Mesenchymal stem cell (in vitro differentiated cells and primary cell): Measurements from ENCODE around the gene CRADD. TPM values are rescaled to one million over a fixed set of nuclear protein-coding genes. Genes with fewer than 3 reads are reported as not detected.

Source experiments
- DNase-seq: peaks from one replicate; pipeline ENCODE4 v3.0.0-alpha.2; 2013
- H2AFZ ChIP-seq: one replicate; pipeline ENCODE4 v1.6.1; 2013; ENCODE audit warnings: low read depth, mild to moderate bottlenecking, control low read depth, inconsistent platforms, low read length, moderate library complexity
- H2AK5ac ChIP-seq: 2 replicates; pipeline ENCODE4 v1.6.1; 2013; ENCODE audit warnings: low read length, moderate library complexity, mild to moderate bottlenecking, inconsistent platforms; ENCODE audit not compliant: severe bottlenecking
- H2BK120ac ChIP-seq: one replicate; pipeline ENCODE4 v1.6.1; 2013; ENCODE audit warnings: low read depth, mild to moderate bottlenecking, inconsistent platforms, low read length, moderate library complexity
- H2BK12ac ChIP-seq, 2 experiments: one replicate each; pipeline ENCODE4 v1.6.1; 2013; ENCODE audit warnings: inconsistent platforms in 2 of 2, low read length in 2 of 2, mild to moderate bottlenecking in 2 of 2, moderate library complexity in 2 of 2, control low read depth in 1 of 2
- H2BK15ac ChIP-seq: one replicate; pipeline ENCODE4 v1.6.1; 2013; ENCODE audit warnings: mild to moderate bottlenecking, low read depth, inconsistent platforms; ENCODE audit not compliant: poor library complexity, severe bottlenecking
- H2BK5ac ChIP-seq: 2 replicates; pipeline ENCODE4 v1.6.1; 2013; ENCODE audit warnings: low read depth, mild to moderate bottlenecking, low read length, control low read depth, inconsistent platforms; ENCODE audit not compliant: poor library complexity, severe bottlenecking
- H3K14ac ChIP-seq, 2 experiments: one replicate each; pipeline ENCODE4 v1.6.1; 2013; ENCODE audit warnings: inconsistent platforms in 2 of 2, low read length in 2 of 2, control low read depth in 1 of 2, mild to moderate bottlenecking in 1 of 2, moderate library complexity in 1 of 2
- H3K18ac ChIP-seq, 2 experiments: one replicate each; pipeline ENCODE4 v1.6.1; 2013; ENCODE audit warnings: inconsistent platforms in 2 of 2, low read length in 2 of 2, control low read depth in 1 of 2, low read depth in 1 of 2, mild to moderate bottlenecking in 1 of 2
- H3K23ac ChIP-seq, 2 experiments: one replicate each; pipeline ENCODE4 v1.6.1; 2013; ENCODE audit warnings: inconsistent platforms in 2 of 2, low read length in 2 of 2, mild to moderate bottlenecking in 2 of 2, moderate library complexity in 2 of 2, control low read depth in 1 of 2
- H3K27ac ChIP-seq: 2 replicates; pipeline ENCODE4 v1.5.1; 2013; ENCODE audit warnings: mild to moderate bottlenecking, moderate library complexity, low read length, control low read depth, inconsistent platforms; ENCODE audit not compliant: poor library complexity, severe bottlenecking
- H3K27me3 ChIP-seq, 2 experiments: 2 replicates each; pipeline versions ENCODE4 v1.6.1 to v1.7.0; 2013; ENCODE audit warnings: low read length in 2 of 2, mild to moderate bottlenecking in 2 of 2, moderate library complexity in 2 of 2, control low read depth in 1 of 2, inconsistent platforms in 1 of 2; ENCODE audit not compliant: control insufficient read depth in 1 of 2, insufficient read depth in 1 of 2
- H3K36me3 ChIP-seq, 2 experiments: 2 replicates each; pipeline versions ENCODE4 v1.6.1 to v1.7.0; 2013; ENCODE audit warnings: low read length in 2 of 2, control low read depth in 1 of 2, inconsistent platforms in 1 of 2, low read depth in 1 of 2, mild to moderate bottlenecking in 1 of 2; ENCODE audit not compliant: insufficient read depth in 2 of 2, control insufficient read depth in 1 of 2
- H3K4ac ChIP-seq, 2 experiments: one replicate each; pipeline ENCODE4 v1.6.1; 2013; ENCODE audit warnings: inconsistent platforms in 2 of 2, low read length in 2 of 2, mild to moderate bottlenecking in 2 of 2, moderate library complexity in 2 of 2, control low read depth in 1 of 2, low read depth in 1 of 2
- H3K4me1 ChIP-seq: 2 replicates; pipeline ENCODE4 v1.6.1; 2013; ENCODE audit warnings: low read depth, low read length, control low read depth; ENCODE audit not compliant: control insufficient read depth, insufficient read depth
- H3K4me2 ChIP-seq: 2 replicates; pipeline ENCODE4 v1.6.1; 2013; ENCODE audit warnings: low read length, mild to moderate bottlenecking, inconsistent platforms; ENCODE audit not compliant: poor library complexity, severe bottlenecking
- H3K4me3 ChIP-seq, 2 experiments: 2 replicates each; pipeline versions ENCODE4 v1.5.1 to v1.7.0; 2013; ENCODE audit warnings: low read length in 2 of 2, mild to moderate bottlenecking in 2 of 2, control low read depth in 1 of 2, low read depth in 1 of 2; ENCODE audit not compliant: insufficient read depth in 1 of 2
- H3K79me1 ChIP-seq: replicated peaks from 2 replicates; pipeline ENCODE4 v1.6.1; 2013; ENCODE audit warnings: mild to moderate bottlenecking, control low read depth, low read length, inconsistent platforms; ENCODE audit not compliant: poor library complexity, severe bottlenecking
- H3K9ac ChIP-seq: 2 replicates; pipeline ENCODE4 v1.7.0; 2013; ENCODE audit warnings: mild to moderate bottlenecking, low read length, moderate library complexity
- H3K9me3 ChIP-seq: 2 replicates; pipeline ENCODE4 v1.7.0; 2013; ENCODE audit warnings: mild to moderate bottlenecking, low read length; ENCODE audit not compliant: control insufficient read depth
- H4K8ac ChIP-seq: one replicate; pipeline ENCODE4 v1.6.1; 2013; ENCODE audit warnings: inconsistent platforms, mild to moderate bottlenecking, low read length, moderate library complexity
- H4K91ac ChIP-seq: one replicate; pipeline ENCODE4 v1.6.1; 2013; ENCODE audit warnings: mild to moderate bottlenecking, low read length, inconsistent platforms
- WGBS: methylation state at CpG from one replicate; pipeline ENCODE4 v1.1.7; 2013; ENCODE audit warnings: mixed read lengths; 5-methylcytosine and 5-hydroxymethylcytosine counted together
- small RNA-seq: library from polyadenylated mRNA; stranded (forward); fragments of <200 nt; extraction: miRNeasy Mini kit (QIAGEN cat#:217004); gene quantifications from one replicate; pipeline ENCODE3, GENCODE V24; 2013; ENCODE audit warnings: low read depth

Gene CRADD

GRCh38 chr12:93939641-93940325 lies 262.6 kb downstream of the CRADD start:
- Histone ChIP-seq H3K4me1 (no peaks in the 10 kb centered on the region), H3K23ac (no peak overlapping the region), H3K4ac (no peak overlapping the region), H3K27ac (no peak overlapping the region), H3K14ac (no peak overlapping the region), H2BK12ac (no peak overlapping the region), H3K9me3 (peaks cover 16% of the 10 kb centered on the region), H3K79me1 (no peaks in the 10 kb centered on the region), H4K91ac (no peak overlapping the region), H2AK5ac (no peak overlapping the region), H3K9ac (no peak overlapping the region), H2BK15ac (no peak overlapping the region), H3K4me3 (no peak overlapping the region), H3K18ac (no peak overlapping the region), H3K36me3 (no peaks in the 10 kb centered on the region), H2BK120ac (no peak overlapping the region), H2BK5ac (no peak overlapping the region), H2AFZ (no peak overlapping the region), H4K8ac (no peak overlapping the region), H3K4me2 (no peak overlapping the region), H3K27me3 (no peaks in the 10 kb centered on the region)
- WGBS = 81% methylated on average over 6 of the region's 7 CpGs
- DNase-seq = no peak

- no peak overlapping the region for H3K23ac ChIP-seq
- H2BK12ac ChIP-seq = no peak overlapping the region
- H4K8ac ChIP-seq = no peak overlapping the region
- H3K9me3 ChIP-seq = no peaks in the 10 kb centered on the region
- no peak overlapping the region for H3K27ac ChIP-seq
- no peak overlapping the region for H2AFZ ChIP-seq
- H3K18ac ChIP-seq = no peak overlapping the region
- H3K4me2 ChIP-seq = no peak overlapping the region
- no peak for DNase-seq
- no peak overlapping the region for H2BK120ac ChIP-seq
- H3K4me3 ChIP-seq = no peak overlapping the region
- H2AK5ac ChIP-seq = no peak overlapping the region
- no peaks in the 10 kb centered on the region for H3K27me3 ChIP-seq
- H3K36me3 ChIP-seq = no peaks in the 10 kb centered on the region
- H3K14ac ChIP-seq = peak overlapping the region in 1 of 2 experiments; percentile 48
- no peak overlapping the region for H2BK5ac ChIP-seq
- H2BK15ac ChIP-seq = no peak overlapping the region
- no peak overlapping the region for H3K9ac ChIP-seq
- WGBS = 60% methylated on average over 2 of the region's 2 CpGs
- H3K4me1 ChIP-seq = no peaks in the 10 kb centered on the region
- no peaks in the 10 kb centered on the region for H3K79me1 ChIP-seq
- no peak overlapping the region for H4K91ac ChIP-seq
- no peak overlapping the region for H3K4ac ChIP-seq
Observed at GRCh38 chr12:93943780-93944179, 266.6 kb downstream of the CRADD start.

GRCh38 chr12:93944201-93944600 lies 267.0 kb downstream of the CRADD start:
- Histone ChIP-seq H3K4me2 (no peak overlapping the region), H2BK5ac (no peak overlapping the region), H3K27ac (no peak overlapping the region), H3K79me1 (no peaks in the 10 kb centered on the region), H3K4me1 (no peaks in the 10 kb centered on the region), H2BK15ac (no peak overlapping the region), H3K4me3 (no peak overlapping the region), H3K18ac (no peak overlapping the region), H3K27me3 (no peaks in the 10 kb centered on the region), H3K4ac (no peak overlapping the region), H3K14ac (no peak overlapping the region), H3K23ac (no peak overlapping the region), H3K36me3 (no peaks in the 10 kb centered on the region), H2AFZ (no peak overlapping the region), H2BK120ac (no peak overlapping the region), H4K8ac (no peak overlapping the region), H2AK5ac (no peak overlapping the region), H3K9ac (no peak overlapping the region), H4K91ac (no peak overlapping the region), H2BK12ac (no peak overlapping the region), H3K9me3 (no peaks in the 10 kb centered on the region)
- DNase-seq = no peak
- WGBS = 90% methylated on average over 7 of the region's 8 CpGs

Small RNAs within 50 kb of the gene (small RNA-seq; reads per million reads assigned to genes)
- gene RN7SL630P = not detected
